ENCODE data around the gene C9.

DNA sequence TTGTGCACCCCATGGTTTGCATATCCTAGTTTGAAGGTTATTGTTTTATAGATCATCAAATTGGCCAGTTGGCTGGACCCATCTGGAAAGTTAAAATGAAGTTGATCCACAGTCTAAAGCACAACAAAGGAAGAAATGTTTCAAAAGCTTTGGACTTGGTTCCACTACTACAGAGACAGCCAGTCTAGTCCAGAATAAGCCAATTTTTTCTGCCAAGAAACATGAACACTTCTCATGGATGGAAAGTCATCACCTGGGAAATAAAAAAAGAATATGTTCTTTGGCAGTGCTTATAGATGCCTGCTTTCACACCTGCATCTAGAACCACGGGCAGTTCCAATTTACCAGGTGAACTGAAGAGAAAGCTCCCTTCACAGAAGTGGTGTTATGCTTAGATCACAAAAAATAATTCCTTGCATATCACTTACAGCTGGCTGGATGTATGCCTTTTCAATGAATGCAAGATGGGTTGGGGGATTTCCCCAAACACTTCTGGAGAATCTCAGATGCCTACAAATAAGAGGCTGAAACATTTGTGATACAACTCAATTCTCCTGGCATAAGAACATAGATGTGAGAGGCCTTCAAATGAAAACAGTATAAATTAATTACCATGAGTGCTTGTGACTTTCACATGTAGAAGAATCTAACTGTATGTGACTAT, 26.9 kb downstream of the C9 start:
- TF ChIP-seq, protein P1, sequence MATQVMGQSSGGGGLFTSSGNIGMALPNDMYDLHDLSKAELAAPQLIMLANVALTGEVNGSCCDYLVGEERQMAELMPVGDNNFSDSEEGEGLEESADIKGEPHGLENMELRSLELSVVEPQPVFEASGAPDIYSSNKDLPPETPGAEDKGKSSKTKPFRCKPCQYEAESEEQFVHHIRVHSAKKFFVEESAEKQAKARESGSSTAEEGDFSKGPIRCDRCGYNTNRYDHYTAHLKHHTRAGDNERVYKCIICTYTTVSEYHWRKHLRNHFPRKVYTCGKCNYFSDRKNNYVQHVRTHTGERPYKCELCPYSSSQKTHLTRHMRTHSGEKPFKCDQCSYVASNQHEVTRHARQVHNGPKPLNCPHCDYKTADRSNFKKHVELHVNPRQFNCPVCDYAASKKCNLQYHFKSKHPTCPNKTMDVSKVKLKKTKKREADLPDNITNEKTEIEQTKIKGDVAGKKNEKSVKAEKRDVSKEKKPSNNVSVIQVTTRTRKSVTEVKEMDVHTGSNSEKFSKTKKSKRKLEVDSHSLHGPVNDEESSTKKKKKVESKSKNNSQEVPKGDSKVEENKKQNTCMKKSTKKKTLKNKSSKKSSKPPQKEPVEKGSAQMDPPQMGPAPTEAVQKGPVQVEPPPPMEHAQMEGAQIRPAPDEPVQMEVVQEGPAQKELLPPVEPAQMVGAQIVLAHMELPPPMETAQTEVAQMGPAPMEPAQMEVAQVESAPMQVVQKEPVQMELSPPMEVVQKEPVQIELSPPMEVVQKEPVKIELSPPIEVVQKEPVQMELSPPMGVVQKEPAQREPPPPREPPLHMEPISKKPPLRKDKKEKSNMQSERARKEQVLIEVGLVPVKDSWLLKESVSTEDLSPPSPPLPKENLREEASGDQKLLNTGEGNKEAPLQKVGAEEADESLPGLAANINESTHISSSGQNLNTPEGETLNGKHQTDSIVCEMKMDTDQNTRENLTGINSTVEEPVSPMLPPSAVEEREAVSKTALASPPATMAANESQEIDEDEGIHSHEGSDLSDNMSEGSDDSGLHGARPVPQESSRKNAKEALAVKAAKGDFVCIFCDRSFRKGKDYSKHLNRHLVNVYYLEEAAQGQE (IDR thresholded peaks at IDR 0.05): no peak
- no peak for TF ChIP-seq TAF1 (conservative IDR thresholded peaks at IDR 0.05)
- TF ChIP-seq, protein P2, sequence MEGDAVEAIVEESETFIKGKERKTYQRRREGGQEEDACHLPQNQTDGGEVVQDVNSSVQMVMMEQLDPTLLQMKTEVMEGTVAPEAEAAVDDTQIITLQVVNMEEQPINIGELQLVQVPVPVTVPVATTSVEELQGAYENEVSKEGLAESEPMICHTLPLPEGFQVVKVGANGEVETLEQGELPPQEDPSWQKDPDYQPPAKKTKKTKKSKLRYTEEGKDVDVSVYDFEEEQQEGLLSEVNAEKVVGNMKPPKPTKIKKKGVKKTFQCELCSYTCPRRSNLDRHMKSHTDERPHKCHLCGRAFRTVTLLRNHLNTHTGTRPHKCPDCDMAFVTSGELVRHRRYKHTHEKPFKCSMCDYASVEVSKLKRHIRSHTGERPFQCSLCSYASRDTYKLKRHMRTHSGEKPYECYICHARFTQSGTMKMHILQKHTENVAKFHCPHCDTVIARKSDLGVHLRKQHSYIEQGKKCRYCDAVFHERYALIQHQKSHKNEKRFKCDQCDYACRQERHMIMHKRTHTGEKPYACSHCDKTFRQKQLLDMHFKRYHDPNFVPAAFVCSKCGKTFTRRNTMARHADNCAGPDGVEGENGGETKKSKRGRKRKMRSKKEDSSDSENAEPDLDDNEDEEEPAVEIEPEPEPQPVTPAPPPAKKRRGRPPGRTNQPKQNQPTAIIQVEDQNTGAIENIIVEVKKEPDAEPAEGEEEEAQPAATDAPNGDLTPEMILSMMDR (IDR thresholded peaks at IDR 0.05; ENCODE audit: low read depth, low read length, missing input control): no peak

Measured in liver (tissue), 3 donors.